Measurements from ENCODE around the gene PARP16.

The PARP16 gene

GRCh38 chr15:65311760-65312159 is 25.1 kb upstream of the PARP16 start:
- DNase-seq: no peak

- no peak for DNase-seq
These were observed 23.9 kb upstream of the PARP16 start for GRCh38 chr15:65310431-65311137.

GRCh38 chr15:65309882-65310418 is 23.3 kb upstream of the PARP16 start:
- DNase-seq: no peak

- no peak for DNase-seq
These were observed 21.3 kb upstream of the PARP16 start for GRCh38 chr15:65307978-65308377.

GRCh38 chr15:65306551-65306950 is 19.9 kb upstream of the PARP16 start:
- no peak for DNase-seq

GRCh38 chr15:65305776-65306175 is 19.1 kb upstream of the PARP16 start:
- no peak for DNase-seq

- DNase-seq: no peak
These were observed 18.6 kb upstream of the PARP16 start for GRCh38 chr15:65305150-65305758.

- peak; percentile 95 to 97 for DNase-seq
These were observed 17.9 kb upstream of the PARP16 start, which contains the start of gene RNU5B-1 for GRCh38 chr15:65304381-65305149. Gene RNU5B-1, plus strand, starts transcription at chr15:65304677.

GRCh38 chr15:65303687-65304380 is 17.2 kb upstream of the PARP16 start:
- DNase-seq: peak; percentile 74 to 80

GRCh38 chr15:65302061-65302460 is 15.4 kb upstream of the PARP16 start:
- DNase-seq: no peak

- no peak for DNase-seq
These were observed 14.3 kb upstream of the PARP16 start for GRCh38 chr15:65300924-65301441.

GRCh38 chr15:65298731-65299130 is 12.0 kb upstream of the PARP16 start:
- no peak for DNase-seq

- no peak for DNase-seq
These were observed 6.3 kb upstream of the PARP16 start for GRCh38 chr15:65292938-65293518.

GRCh38 chr15:65290228-65290627 is 3.5 kb upstream of the PARP16 start:
- no peak for DNase-seq

GRCh38 chr15:65289261-65289854 is 2.7 kb upstream of the PARP16 start:
- DNase-seq: no peak

- DNase-seq: no peak
These were observed 805 bp upstream of the PARP16 start for GRCh38 chr15:65287520-65287855.

GRCh38 chr15:65286069-65286703 is 497 bp downstream of the PARP16 start:
- peak in 1 of 2 experiments; percentile 36 for DNase-seq

- DNase-seq: peak in 1 of 2 experiments; percentile 24
These were observed 1.2 kb downstream of the PARP16 start for GRCh38 chr15:65285291-65286068.

- no peak for DNase-seq
These were observed 8.2 kb downstream of the PARP16 start for GRCh38 chr15:65278480-65278879.

GRCh38 chr15:65277015-65277414 is 9.7 kb downstream of the PARP16 start:
- no peak for DNase-seq

- no peak for DNase-seq
These were observed 11.0 kb downstream of the PARP16 start for GRCh38 chr15:65275728-65276126.

Measured in Kasumi-1 (cell line).